ENCODE results near the gene GRK5. TPM values are rescaled to one million over a fixed set of nuclear protein-coding genes. Genes with fewer than 3 reads are reported as not detected.

The GRK5 gene
- total and polyA plus RNA-seq, 8 donors, result 10.9 to 95.9 (median 34.0) TPM

DNA sequence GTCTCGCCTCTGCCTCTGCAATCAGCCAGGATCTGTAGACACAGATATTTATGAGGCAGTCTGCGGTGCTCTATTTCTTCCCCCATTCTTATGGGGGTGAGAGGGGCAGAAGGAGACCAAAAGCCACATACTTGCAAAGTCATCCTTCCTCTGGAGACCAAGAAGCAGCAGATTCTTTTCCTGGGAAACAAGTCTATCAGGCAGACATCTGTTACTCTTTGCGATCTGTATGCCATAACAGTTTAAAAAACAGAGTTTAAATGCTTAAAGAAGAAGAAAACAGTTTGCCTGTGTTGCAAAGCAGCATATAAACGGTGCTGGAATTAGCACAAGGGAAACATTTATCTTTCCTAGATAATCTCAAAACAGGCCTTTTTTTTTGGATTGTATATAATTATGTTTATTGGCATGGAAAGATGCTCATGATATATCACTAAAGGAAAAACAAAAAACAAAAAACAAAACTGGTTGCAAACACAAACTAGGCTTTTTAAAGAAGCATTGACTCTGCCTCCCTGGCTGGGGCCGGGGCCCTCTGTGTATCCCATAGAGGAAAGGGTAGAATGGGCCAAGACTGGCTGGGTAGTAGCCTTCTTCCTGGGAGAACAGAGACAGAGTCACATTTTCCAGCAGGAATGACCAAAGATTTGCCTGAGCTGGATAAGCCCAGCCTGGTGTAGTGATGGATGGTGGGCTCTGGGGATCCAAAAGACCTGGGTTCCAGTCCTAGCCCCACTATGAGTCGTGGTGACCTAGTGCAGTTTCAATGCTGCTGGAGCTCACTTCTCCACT, 284.8 kb downstream of the GRK5 start:
- no peaks in the 10 kb centered on the region for H3K36me3 ChIP-seq
- peak overlapping the region in 2 of 5 donors; percentile 40 to 50 for H3K27ac ChIP-seq
- WGBS, 5 donors, result 62 to 75% (median 66%) methylated on average over 6 of the region's 6 CpGs
- H3K27me3 ChIP-seq, result no peaks in the 10 kb centered on the region
- TF ChIP-seq POLR2AphosphoS5 (IDR thresholded peaks at IDR 0.05) (no peak), EP300 (IDR thresholded peaks at IDR 0.05) (no peak), POLR2A (IDR thresholded peaks at IDR 0.05) (no peak)
- TF ChIP-seq, protein P1, sequence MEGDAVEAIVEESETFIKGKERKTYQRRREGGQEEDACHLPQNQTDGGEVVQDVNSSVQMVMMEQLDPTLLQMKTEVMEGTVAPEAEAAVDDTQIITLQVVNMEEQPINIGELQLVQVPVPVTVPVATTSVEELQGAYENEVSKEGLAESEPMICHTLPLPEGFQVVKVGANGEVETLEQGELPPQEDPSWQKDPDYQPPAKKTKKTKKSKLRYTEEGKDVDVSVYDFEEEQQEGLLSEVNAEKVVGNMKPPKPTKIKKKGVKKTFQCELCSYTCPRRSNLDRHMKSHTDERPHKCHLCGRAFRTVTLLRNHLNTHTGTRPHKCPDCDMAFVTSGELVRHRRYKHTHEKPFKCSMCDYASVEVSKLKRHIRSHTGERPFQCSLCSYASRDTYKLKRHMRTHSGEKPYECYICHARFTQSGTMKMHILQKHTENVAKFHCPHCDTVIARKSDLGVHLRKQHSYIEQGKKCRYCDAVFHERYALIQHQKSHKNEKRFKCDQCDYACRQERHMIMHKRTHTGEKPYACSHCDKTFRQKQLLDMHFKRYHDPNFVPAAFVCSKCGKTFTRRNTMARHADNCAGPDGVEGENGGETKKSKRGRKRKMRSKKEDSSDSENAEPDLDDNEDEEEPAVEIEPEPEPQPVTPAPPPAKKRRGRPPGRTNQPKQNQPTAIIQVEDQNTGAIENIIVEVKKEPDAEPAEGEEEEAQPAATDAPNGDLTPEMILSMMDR (IDR thresholded peaks at IDR 0.05), result no peak
- intact Hi-C loops (cut with DNase I; ENCODE audit: low total_unique reads), result no loop called here
- H3K9me3 ChIP-seq, result no peaks in the 10 kb centered on the region
- H3K4me1 ChIP-seq, result peaks cover 9 to 42% (median 32%) of the 10 kb centered on the region in 4 donors
- no peak for DNase-seq
- no peak overlapping the region for H3K4me3 ChIP-seq

DNA sequence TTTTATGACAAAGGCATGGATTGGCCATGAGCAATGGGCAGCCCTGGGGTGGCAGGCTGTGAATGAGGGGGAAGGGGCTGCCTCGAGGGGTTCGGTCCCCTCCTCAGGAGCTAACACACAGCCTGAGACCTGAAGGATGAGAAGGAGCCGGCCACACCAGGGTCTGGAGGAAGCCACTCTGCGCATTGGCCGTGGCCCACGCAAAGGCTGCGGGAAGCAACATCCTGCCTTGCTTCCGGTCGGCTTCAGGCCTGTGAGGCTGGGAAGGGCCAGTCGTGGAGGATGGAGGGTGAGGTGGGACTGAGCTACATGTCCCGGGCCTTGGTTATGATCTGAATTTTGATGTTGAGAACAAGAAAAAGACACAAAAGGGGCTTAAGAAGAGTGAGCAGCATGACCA, 285.8 kb downstream of the GRK5 start:
- Histone ChIP-seq H3K9me3 (no peaks in the 10 kb centered on the region), H3K4me1 (peaks cover 9 to 42% (median 35%) of the 10 kb centered on the region in 4 donors), H3K36me3 (no peaks in the 10 kb centered on the region), H3K27me3 (no peaks in the 10 kb centered on the region), H3K4me3 (no peak overlapping the region), H3K27ac (peak overlapping the region in 4 of 5 donors; percentile 7 to 44 (median 24))
- DNase-seq, result no peak
- 69 to 83% (median 79%) methylated on average over 11 of the region's 11 CpGs for WGBS, 5 donors
- intact Hi-C loops (cut with DNase I; ENCODE audit: low total_unique reads), result no loop called here
- no peak for TF ChIP-seq EP300 (IDR thresholded peaks at IDR 0.05)

DNA sequence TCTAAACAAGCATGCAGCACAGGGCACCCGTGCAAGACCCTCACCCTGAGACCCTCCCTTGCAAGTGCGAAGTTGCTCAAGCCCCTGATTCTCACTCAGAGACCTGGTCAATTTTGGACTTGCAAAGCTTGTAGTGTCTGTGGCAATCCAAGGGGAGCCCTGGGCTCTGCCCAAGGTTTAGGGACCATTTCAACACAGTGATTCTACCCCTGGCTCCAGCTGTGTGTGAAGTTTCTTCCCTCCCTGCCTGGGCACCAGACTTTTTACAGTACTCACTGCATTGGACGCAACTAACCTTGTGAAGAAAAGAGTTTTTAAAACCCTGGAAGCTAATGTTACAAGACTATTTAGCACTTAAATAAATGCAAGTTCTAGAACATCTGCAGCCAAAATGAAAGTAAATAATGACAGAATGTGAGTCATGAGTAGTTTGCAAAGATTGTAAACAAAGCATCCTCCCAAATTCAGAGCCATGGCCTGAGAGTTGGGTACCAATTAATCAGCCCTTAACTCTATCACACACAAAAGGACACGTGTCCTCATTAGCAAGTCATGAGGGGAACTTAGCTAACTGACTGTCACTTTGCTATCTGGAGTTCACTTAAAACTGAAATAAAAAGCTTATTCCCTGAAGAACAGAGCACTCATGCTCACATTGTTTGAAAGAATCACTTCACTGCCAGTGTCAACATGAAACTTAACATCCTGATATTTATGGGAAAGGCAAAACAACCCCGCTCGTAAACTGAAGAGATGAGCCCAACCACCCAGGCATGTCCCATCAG, 287.1 kb downstream of the GRK5 start:
- TF ChIP-seq POLR2AphosphoS5 (IDR thresholded peaks at IDR 0.05) (peak in 1 of 3 donors; percentile 35), POLR2A (IDR thresholded peaks at IDR 0.05) (no peak)
- no peaks in the 10 kb centered on the region for H3K27me3 ChIP-seq
- 55 to 60% (median 56%) methylated on average over 6 of the region's 6 CpGs for WGBS, 5 donors

DNA sequence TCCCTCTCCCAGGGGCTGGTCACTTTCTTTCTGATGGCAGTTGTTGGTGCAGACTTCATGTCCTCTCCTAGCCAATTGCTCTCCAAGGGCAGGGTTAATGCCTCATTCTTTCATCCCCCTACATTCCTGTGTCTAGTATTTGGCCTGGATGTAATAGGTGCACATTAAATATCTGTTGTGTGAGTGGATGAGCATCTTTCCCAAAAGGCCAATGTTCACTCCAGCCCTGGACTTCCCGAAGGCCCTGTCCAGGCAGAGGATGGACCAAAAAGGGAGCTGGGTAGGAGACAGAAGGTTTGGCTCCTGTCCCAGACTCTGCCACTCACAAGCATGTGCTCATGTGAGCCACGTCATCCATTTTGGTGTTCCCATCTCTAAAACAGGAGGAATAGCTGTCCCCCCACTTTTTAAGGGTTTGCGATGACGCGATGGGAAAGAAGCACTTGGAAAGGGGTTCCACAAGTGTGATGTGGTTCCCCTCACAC, 287.7 kb downstream of the GRK5 start:
- DNase-seq, result no peak
- peak overlapping the region in 4 of 5 donors; percentile 1 to 49 (median 38) for H3K27ac ChIP-seq
- intact Hi-C loops (cut with DNase I; ENCODE audit: low total_unique reads), result no loop called here

More for the DNA sequence above, 287.1 kb downstream of the GRK5 start:
- H3K4me3 ChIP-seq, result no peak overlapping the region
- peaks cover 13 to 51% (median 40%) of the 10 kb centered on the region in 4 donors for H3K4me1 ChIP-seq
- H3K9me3 ChIP-seq, result no peaks in the 10 kb centered on the region
- H3K27ac ChIP-seq, result peak overlapping the region in 4 of 5 donors; percentile 34 to 49 (median 46)
- no peaks in the 10 kb centered on the region for H3K36me3 ChIP-seq
- intact Hi-C loops (cut with DNase I; ENCODE audit: low total_unique reads), result no loop called here
- no peak for DNase-seq

More for the DNA sequence above, 287.7 kb downstream of the GRK5 start:
- TF ChIP-seq EP300 (IDR thresholded peaks at IDR 0.05) (no peak), POLR2A (IDR thresholded peaks at IDR 0.05) (no peak), POLR2AphosphoS5 (IDR thresholded peaks at IDR 0.05) (no peak)
- TF ChIP-seq, protein P1 (IDR thresholded peaks at IDR 0.05), result no peak
- Histone ChIP-seq H3K27me3 (no peaks in the 10 kb centered on the region), H3K36me3 (no peaks in the 10 kb centered on the region), H3K9me3 (no peaks in the 10 kb centered on the region), H3K4me1 (peaks cover 9 to 51% (median 35%) of the 10 kb centered on the region in 4 donors), H3K4me3 (no peak overlapping the region)
- WGBS, 5 donors, result 83 to 90% (median 89%) methylated on average over 4 to 5 of the region's 5 CpGs
